CD4-positive, alpha-beta T cell treated with Interleukin-21 for 1 hour (primary cell): ENCODE measurements around the gene FARP1.

Experiments used
- DNase-seq: peaks from one replicate; pipeline ENCODE4 v3.0.0-alpha.2; 2020

The FARP1 gene

GRCh38 chr13:98433654-98434053 is 290.8 kb downstream of the FARP1 start:
- DNase-seq, result no peak

GRCh38 chr13:98434060-98434459 is 291.2 kb downstream of the FARP1 start:
- DNase-seq, result no peak

GRCh38 chr13:98435376-98435775 is 292.5 kb downstream of the FARP1 start:
- DNase-seq, result no peak

- DNase-seq, result no peak
These were observed 293.5 kb downstream of the FARP1 start for GRCh38 chr13:98436233-98436910.

GRCh38 chr13:98438246-98439125 is 295.6 kb downstream of the FARP1 start:
- no peak for DNase-seq

GRCh38 chr13:98439126-98439828 is 296.4 kb downstream of the FARP1 start:
- no peak for DNase-seq

- no peak for DNase-seq
These were observed 297.0 kb downstream of the FARP1 start for GRCh38 chr13:98439896-98440295.

GRCh38 chr13:98440390-98441055 is 297.6 kb downstream of the FARP1 start:
- DNase-seq, result no peak

- no peak for DNase-seq
These were observed 298.3 kb downstream of the FARP1 start for GRCh38 chr13:98441056-98441676.

GRCh38 chr13:98442391-98443230 is 299.7 kb downstream of the FARP1 start:
- no peak for DNase-seq

- DNase-seq, result no peak
These were observed 300.4 kb downstream of the FARP1 start for GRCh38 chr13:98443329-98443728.

- no peak for DNase-seq
These were observed 301.0 kb downstream of the FARP1 start for GRCh38 chr13:98443800-98444325.

- no peak for DNase-seq
These were observed 301.5 kb downstream of the FARP1 start for GRCh38 chr13:98444381-98444780.

GRCh38 chr13:98445340-98446233 is 302.7 kb downstream of the FARP1 start:
- peak; percentile 75 for DNase-seq

- no peak for DNase-seq
These were observed 303.3 kb downstream of the FARP1 start for GRCh38 chr13:98446234-98446621.

GRCh38 chr13:98447130-98447529 is 304.2 kb downstream of the FARP1 start:
- DNase-seq, result no peak

- DNase-seq, result peak; percentile 19
These were observed 305.2 kb downstream of the FARP1 start for GRCh38 chr13:98447881-98448641.

GRCh38 chr13:98448642-98448928 is 305.7 kb downstream of the FARP1 start:
- no peak for DNase-seq

- DNase-seq, result no peak
These were observed 306.4 kb downstream of the FARP1 start for GRCh38 chr13:98449273-98449672.

GRCh38 chr13:98450026-98450425 is 307.1 kb downstream of the FARP1 start:
- DNase-seq, result no peak
